Measurements from ENCODE around the gene TPO. TPM values are rescaled to one million over a fixed set of nuclear protein-coding genes. Genes with fewer than 3 reads are reported as not detected.

TPO gene
- total RNA-seq, 1 experiment from 2014 or later, result not detected

DNA sequence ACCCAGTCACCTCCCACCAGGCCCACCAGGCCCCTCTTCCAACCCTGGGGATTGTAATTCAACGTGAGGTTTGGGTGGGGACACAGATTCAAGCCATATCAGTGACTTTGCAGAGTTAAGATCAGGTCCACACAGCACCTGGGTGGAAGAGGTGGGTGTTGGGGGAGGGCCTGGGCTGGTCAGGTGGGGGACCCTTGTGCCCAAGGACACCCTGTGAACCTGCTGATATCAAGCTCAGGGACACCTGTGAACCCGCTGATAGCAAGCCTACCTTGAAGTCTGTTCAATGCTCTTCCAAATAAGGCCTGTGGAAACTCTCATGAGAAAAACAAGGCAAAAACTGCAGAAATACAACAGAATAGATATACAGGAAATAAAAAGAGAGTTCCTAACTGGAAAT is 19.9 kb upstream of the TPO start:
- Histone ChIP-seq H2BK5ac (ENCODE audit: insufficient read length, low read length) (no peak overlapping the region), H4K5ac (ENCODE audit: insufficient read length, low read depth, low read length) (no peak overlapping the region), H3T11ph (ENCODE audit: low read length) (no peak overlapping the region), H3K79me2 (ENCODE audit: insufficient read depth, low read length) (no peaks in the 10 kb centered on the region), H4K20me1 (ENCODE audit: control insufficient read depth, insufficient read depth, insufficient read length) (no peaks in the 10 kb centered on the region), H3K18ac (ENCODE audit: insufficient read length, low read depth, low read length) (no peak overlapping the region), H3K79me1 (ENCODE audit: insufficient read depth, low read depth, low read length, poor library complexity, severe bottlenecking) (no peaks in the 10 kb centered on the region), H3K23ac (ENCODE audit: insufficient read length, low read depth, low read length) (no peak overlapping the region), H3K9me3 (ENCODE audit: control insufficient read depth, low read depth, low read length) (no peaks in the 10 kb centered on the region), H2BK15ac (ENCODE audit: low read depth, low read length) (no peak overlapping the region), H3K56ac (ENCODE audit: insufficient read length, low read depth, low read length) (no peak overlapping the region), H3K27me3 (ENCODE audit: insufficient read depth, low read length) (no peaks in the 10 kb centered on the region), H3K4me2 (ENCODE audit: insufficient read depth, insufficient read length, low read length) (no peak overlapping the region), H3K9ac (ENCODE audit: extremely low read depth, insufficient read length, low read length) (no peak overlapping the region), H2AK5ac (ENCODE audit: insufficient read length, low read length) (no peak overlapping the region), H2BK120ac (ENCODE audit: low read depth, low read length, poor library complexity, severe bottlenecking) (no peak overlapping the region), H3K4me1 (ENCODE audit: insufficient read depth, low read length) (no peaks in the 10 kb centered on the region), H3K27ac (ENCODE audit: insufficient read length, low read depth, low read length) (no peak overlapping the region), H2BK12ac (ENCODE audit: insufficient read length, low read depth, low read length) (no peak overlapping the region), H4K8ac (replicated peaks; ENCODE audit: insufficient read length, low read depth, low read length) (no peak overlapping the region), H3K14ac (ENCODE audit: insufficient read depth, low read length) (no peak overlapping the region), H3K4ac (ENCODE audit: low read depth, low read length) (no peak overlapping the region), H2BK20ac (ENCODE audit: low read depth, low read length, poor library complexity, severe bottlenecking) (no peak overlapping the region), H4K91ac (ENCODE audit: insufficient read length, low read depth, low read length) (no peak overlapping the region), H2AFZ (ENCODE audit: low read length) (no peak overlapping the region), H3K23me2 (ENCODE audit: insufficient read length, low read depth, low read length, poor library complexity, severe bottlenecking) (no peaks in the 10 kb centered on the region)
- no CpG with 5 or more reads among the region's 2 CpGs for WGBS (ENCODE audit: extremely low coverage, insufficient read length, low lambda C conversion rate)
- H3K27me3 Mint-ChIP-seq (ENCODE audit: low read depth), result peaks cover 48% of the 10 kb centered on the region
- peaks cover 0 to 3% (median 0%) of the 10 kb centered on the region in 3 experiments; a peak in 1 of 7 replicates for H3K36me3 Mint-ChIP-seq (ENCODE audit: insufficient read depth in 1 of 3, low read depth in 3 of 3)
- H3K9me3 Mint-ChIP-seq, result peaks cover 2 to 3% of the 10 kb centered on the region in 2 experiments; a peak in 4 of 5 replicates
- TF ChIP-seq, protein P1, sequence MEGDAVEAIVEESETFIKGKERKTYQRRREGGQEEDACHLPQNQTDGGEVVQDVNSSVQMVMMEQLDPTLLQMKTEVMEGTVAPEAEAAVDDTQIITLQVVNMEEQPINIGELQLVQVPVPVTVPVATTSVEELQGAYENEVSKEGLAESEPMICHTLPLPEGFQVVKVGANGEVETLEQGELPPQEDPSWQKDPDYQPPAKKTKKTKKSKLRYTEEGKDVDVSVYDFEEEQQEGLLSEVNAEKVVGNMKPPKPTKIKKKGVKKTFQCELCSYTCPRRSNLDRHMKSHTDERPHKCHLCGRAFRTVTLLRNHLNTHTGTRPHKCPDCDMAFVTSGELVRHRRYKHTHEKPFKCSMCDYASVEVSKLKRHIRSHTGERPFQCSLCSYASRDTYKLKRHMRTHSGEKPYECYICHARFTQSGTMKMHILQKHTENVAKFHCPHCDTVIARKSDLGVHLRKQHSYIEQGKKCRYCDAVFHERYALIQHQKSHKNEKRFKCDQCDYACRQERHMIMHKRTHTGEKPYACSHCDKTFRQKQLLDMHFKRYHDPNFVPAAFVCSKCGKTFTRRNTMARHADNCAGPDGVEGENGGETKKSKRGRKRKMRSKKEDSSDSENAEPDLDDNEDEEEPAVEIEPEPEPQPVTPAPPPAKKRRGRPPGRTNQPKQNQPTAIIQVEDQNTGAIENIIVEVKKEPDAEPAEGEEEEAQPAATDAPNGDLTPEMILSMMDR (conservative IDR thresholded peaks at IDR 0.05), result no peak
- peaks cover 14 to 20% of the 10 kb centered on the region in 2 experiments for H3K4me1 Mint-ChIP-seq
- H3K27ac Mint-ChIP-seq, result no peak overlapping the region
- H3K4me3 Mint-ChIP-seq, result no peak overlapping the region
- DNase-seq, result no peak

All from H9 (cell line).